NB4 (cell line): ENCODE results near the gene OPCML.

Experiments
- DNase-seq: peaks from one replicate; pipeline ENCODE4 v3.0.0; 2010; ENCODE audit warnings: low read depth
- H3K4me3 ChIP-seq: one replicate; pipeline ENCODE4 v1.5.1; 2011; ENCODE audit warnings: mild to moderate bottlenecking, low read depth, low read length, moderate library complexity
- CTCF ChIP-seq: IDR thresholded peaks from one replicate; pipeline ENCODE4 v1.5.1; 2012; ENCODE audit warnings: low read depth, low read length
- MAX ChIP-seq: IDR thresholded peaks from 2 replicates; pipeline ENCODE4 v1.6.1; 2011; ENCODE audit warnings: low read depth, low read length
- MYC ChIP-seq: IDR thresholded peaks from 2 replicates; pipeline ENCODE4 v1.6.1; 2011; ENCODE audit warnings: low read depth, low read length
- POLR2A ChIP-seq: IDR thresholded peaks from 2 replicates; pipeline ENCODE4 v1.6.1; 2011; ENCODE audit warnings: mild to moderate bottlenecking; ENCODE audit not compliant: insufficient read length; ENCODE audit errors: extremely low read depth

OPCML gene

GRCh38 chr11:132409573-132410355 lies 1122.5 kb downstream of the OPCML start:
- no peak overlapping the region for H3K4me3 ChIP-seq
- TF ChIP-seq MYC: no peak
- no peak for TF ChIP-seq MAX
- no peak for TF ChIP-seq CTCF
- TF ChIP-seq POLR2A: no peak
- DNase-seq: no peak

GRCh38 chr11:132408877-132409276 lies 1123.4 kb downstream of the OPCML start:
- DNase-seq: no peak
- no peak overlapping the region for H3K4me3 ChIP-seq
- TF ChIP-seq CTCF (no peak), POLR2A (no peak), MAX (no peak), MYC (no peak)

GRCh38 chr11:132405728-132406127 lies 1126.6 kb downstream of the OPCML start:
- H3K4me3 ChIP-seq: no peak overlapping the region
- TF ChIP-seq MAX (no peak), POLR2A (no peak)
- no peak for DNase-seq

- DNase-seq: peak; percentile 31
- no peak overlapping the region for H3K4me3 ChIP-seq
- TF ChIP-seq CTCF (peak; percentile 39), MAX (no peak)
Measured at GRCh38 chr11:132402071-132402684, 1130.1 kb downstream of the OPCML start.

GRCh38 chr11:132396318-132396717 lies 1136.0 kb downstream of the OPCML start:
- DNase-seq: no peak
- no peak for TF ChIP-seq CTCF
- TF ChIP-seq MYC: no peak
- no peak for TF ChIP-seq POLR2A
- TF ChIP-seq MAX: no peak
- H3K4me3 ChIP-seq: no peak overlapping the region

GRCh38 chr11:132395434-132395833 lies 1136.9 kb downstream of the OPCML start:
- TF ChIP-seq POLR2A: no peak
- no peak for TF ChIP-seq MYC
- TF ChIP-seq MAX: no peak
- no peak overlapping the region for H3K4me3 ChIP-seq
- no peak for DNase-seq

GRCh38 chr11:132379540-132379939 lies 1152.8 kb downstream of the OPCML start:
- TF ChIP-seq CTCF (no peak), MYC (no peak), MAX (no peak), POLR2A (no peak)
- no peak overlapping the region for H3K4me3 ChIP-seq
- no peak for DNase-seq
